GM11168 (cell line): ENCODE results near the gene ARL15.

ENCODE experiments used
- in situ Hi-C: fragments of 300-500 bp; cut with MboI; formaldehyde crosslinking; loops from one replicate; pipeline ENCODE4 v1.12.0; 2022; ENCODE audit warnings: low sequenced_read_pairs; ENCODE audit not compliant: unreplicated experiment

The ARL15 gene

GRCh38 chr5:54217826-54218503 lies 92.4 kb downstream of the ARL15 start:
- in situ Hi-C loops, result no loop called here

GRCh38 chr5:54215233-54215736 lies 95.1 kb downstream of the ARL15 start:
- in situ Hi-C loops, result no loop called here

- in situ Hi-C loops, result no loop called here
Observed at GRCh38 chr5:54214722-54215121, 95.7 kb downstream of the ARL15 start.

GRCh38 chr5:54212331-54212730 lies 98.0 kb downstream of the ARL15 start:
- in situ Hi-C loops, result no loop called here

DNA sequence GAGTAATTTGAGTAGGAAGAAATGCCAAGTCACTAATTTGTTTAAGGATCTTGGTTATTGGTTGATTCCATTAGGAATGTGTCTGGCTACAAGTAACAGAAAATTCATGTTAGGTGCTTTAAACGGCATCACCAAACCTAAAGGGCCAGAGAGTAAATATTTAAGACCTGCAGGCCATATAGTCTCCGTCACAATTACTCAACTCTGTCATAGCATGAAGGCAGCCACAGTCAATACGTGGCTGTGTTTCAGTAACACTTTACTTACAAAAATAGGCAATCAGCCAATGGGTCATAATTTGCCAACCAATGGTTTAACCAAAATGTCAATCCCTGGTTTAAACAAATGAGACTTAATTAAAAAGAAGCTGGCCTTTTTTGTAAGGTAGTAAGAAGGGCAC lies 98.5 kb downstream of the ARL15 start:
- in situ Hi-C loops, result no loop called here

DNA sequence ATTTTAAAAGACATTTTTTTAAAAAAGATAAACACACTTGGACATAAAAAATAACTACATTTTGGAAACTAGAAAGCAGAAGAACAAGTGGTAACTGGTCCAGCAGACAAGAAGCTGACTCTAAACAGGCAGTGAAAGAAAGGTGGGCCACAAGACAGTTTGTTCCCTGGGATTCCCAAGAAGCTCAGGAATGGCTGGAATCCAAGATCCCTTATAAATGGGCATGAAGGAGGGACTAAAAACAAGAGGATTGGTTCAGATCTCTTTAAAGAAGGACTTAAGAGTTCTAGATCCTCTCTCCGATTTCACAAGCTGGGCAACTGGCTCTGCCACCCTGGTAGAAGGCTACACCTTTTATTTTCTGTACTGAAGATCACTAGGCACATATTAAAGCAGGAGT lies 102.8 kb downstream of the ARL15 start:
- in situ Hi-C loops, result no loop called here

DNA sequence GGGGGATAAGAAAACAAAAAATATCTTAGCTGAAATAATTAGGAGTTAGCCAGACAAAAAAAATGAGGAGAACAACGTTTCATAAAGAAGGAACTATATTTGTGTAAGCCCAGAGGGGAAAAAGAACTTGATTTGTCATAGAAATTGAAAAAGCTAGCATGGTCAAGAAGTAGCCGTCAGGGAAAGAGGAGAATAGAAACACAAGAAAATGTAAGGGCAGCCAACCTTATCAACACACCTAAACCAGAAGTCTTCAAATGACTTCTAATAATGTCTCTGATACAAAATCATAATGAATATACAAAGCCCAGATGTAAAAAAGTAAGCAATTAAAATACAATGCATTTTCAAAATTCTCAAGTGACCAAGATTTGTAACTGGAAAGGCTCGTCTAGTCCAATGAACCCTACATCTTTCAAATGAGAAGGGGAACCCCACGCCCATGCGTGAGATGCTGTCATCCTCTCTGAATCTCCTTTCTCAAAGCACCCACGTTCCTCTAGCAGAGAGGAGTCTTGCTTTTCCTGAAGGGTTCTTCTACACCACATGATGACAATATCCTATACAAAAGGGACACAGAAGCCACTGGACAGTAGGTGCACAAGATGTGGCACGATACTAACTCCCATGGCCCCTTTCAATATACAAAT lies 103.7 kb downstream of the ARL15 start:
- in situ Hi-C loops, result no loop called here

DNA sequence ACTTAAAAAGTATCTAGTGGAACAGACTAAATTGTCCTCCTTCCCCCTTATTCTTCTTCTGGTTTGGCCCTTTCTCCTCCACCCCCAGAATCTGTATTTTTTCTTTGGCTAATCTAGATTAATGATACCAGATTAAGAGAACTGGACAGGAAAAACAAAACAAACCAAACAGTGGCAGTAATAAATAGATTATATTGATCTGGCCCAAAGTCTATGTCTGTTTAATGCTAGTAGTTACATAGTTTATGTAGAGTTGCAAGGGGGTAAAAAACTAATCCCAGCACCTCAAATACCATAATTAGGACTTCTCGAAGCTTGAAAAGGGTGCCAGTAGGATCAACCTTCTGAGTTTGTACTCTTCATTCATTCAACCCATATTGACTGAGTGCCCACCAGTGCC lies 104.5 kb downstream of the ARL15 start:
- in situ Hi-C loops, result no loop called here

- in situ Hi-C loops, result no loop called here
Observed at GRCh38 chr5:54205453-54205852, 104.9 kb downstream of the ARL15 start.

GRCh38 chr5:54197018-54197417 lies 113.4 kb downstream of the ARL15 start:
- in situ Hi-C loops, result no loop called here

DNA sequence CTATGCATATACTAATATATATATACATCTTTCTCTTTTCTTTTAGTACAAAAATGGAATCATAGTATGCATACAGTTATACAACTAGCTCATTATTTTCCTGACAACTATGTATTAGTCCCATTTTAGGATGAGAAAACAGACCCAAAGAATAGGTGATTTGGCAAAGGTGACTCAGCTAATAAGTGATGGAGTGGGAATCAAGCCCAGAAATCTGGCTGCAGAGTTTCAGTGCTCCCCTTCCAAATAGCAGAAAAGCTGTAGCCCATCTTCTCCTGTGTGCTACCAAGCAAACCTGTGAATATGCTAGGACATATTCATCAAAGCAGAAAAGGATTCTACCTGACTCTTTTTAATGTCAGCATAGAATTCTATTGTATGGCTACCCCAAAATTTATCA lies 114.7 kb downstream of the ARL15 start:
- in situ Hi-C loops, result no loop called here

DNA sequence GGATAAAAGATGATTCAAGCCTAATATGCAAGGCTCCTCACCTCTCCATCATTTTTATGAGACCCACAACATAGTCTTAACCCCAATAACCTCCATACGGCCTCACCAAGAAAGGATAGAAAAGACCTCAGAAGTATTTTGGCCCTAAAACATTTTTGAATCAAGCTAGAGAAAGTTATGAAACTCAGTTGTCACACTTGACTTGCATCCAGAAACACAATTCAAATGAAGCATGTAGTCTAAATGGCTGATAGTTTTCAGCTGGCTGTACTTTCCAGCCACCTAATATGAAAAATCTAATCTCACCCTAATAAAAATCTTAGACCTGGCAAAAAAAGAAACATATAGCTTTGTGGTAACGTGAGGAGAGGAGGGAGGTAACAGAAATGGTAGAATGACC lies 116.1 kb downstream of the ARL15 start:
- in situ Hi-C loops, result no loop called here

- in situ Hi-C loops, result no loop called here
Observed at GRCh38 chr5:54187694-54188093, 122.7 kb downstream of the ARL15 start.

- in situ Hi-C loops, result no loop called here
Observed at GRCh38 chr5:54186912-54187445, 123.4 kb downstream of the ARL15 start.

DNA sequence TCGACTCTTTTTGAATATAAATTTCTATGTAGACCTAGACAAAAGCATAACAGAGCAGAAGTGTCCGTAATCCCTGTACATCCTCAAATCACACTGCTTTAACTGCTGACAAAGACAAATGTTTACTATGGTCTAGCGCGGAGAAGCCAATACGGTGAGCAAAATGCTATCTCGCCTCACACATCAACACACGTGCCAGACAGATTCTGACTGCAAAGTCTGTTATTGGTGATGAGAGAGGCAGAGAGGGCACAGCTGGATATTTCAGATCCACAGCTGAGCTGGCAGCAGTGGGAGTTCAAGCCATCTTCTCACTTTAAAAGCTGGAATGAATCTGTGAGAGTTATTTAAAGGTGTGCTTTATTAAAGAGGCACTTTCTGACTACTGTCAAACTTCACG lies 124.3 kb downstream of the ARL15 start:
- in situ Hi-C loops, result no loop called here

DNA sequence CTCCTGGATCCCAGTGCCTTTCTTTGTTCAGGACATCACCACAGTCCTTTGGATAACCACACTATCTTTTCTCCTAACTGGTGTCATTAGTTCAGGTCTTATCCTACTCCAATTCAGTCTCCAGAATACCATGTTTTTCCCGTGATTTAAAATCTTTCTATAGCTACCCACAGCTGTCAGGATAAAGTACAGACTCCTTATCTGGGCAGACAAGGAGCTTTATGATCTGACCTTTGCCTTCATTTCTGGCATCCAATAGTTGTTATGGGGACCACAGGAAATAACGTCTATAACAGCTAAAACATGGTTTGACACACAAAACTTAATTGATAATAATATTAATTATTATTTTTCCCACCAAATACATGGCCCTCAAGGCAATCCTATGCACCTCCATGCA lies 125.6 kb downstream of the ARL15 start:
- in situ Hi-C loops, result no loop called here

- in situ Hi-C loops, result no loop called here
Observed at GRCh38 chr5:54180630-54181031, 129.7 kb downstream of the ARL15 start.

- in situ Hi-C loops, result no loop called here
Observed at GRCh38 chr5:54178991-54179390, 131.4 kb downstream of the ARL15 start.

- in situ Hi-C loops, result no loop called here
Observed at GRCh38 chr5:54178207-54178606, 132.2 kb downstream of the ARL15 start.

- in situ Hi-C loops, result no loop called here
Observed at GRCh38 chr5:54177058-54177457, 133.3 kb downstream of the ARL15 start.

GRCh38 chr5:54176066-54176830 lies 134.1 kb downstream of the ARL15 start:
- in situ Hi-C loops, result no loop called here
